OCI-LY7 (cell line): Measurements from ENCODE around the gene FAM200B. TPM values are rescaled to one million over a fixed set of nuclear protein-coding genes. Genes with fewer than 3 reads are reported as not detected.

Experiments
- BruUV-seq: library from RNA; stranded (reverse); fragments of 400-500 nt; replicated peaks from 2 replicates; lab custom pipeline; 2021; lab: Mats Ljungman, UMichigan
- CTCF ChIA-PET: fragments of 300-600 bp; sonication (Branson Sonifier 250); formaldehyde crosslinking; loops from one replicate; lab custom pipeline; 2022; ENCODE audit warnings: antibody characterized with exemption; ENCODE audit not compliant: unreplicated experiment; lab: Charles Lee
- POLR2A ChIA-PET: fragments of 300-600 bp; sonication (Branson Sonifier 250); formaldehyde crosslinking; loops from one replicate; lab custom pipeline; 2022; ENCODE audit warnings: antibody characterized with exemption; lab: Charles Lee
- DNase-seq: peaks from one replicate; pipeline ENCODE4 v3.0.0-alpha.2; 2015; ENCODE audit warnings: low spot score
- H2AFZ ChIP-seq: fragments of 200-600 bp; sonication (generic), shearing (Covaris generic); 2 replicates; pipeline ENCODE4 v1.6.1; 2014; ENCODE audit warnings: mild to moderate bottlenecking, antibody characterized with exemption, low read length, moderate library complexity
- H3K27ac ChIP-seq: fragments of 200-600 bp; sonication (generic); 2 replicates; pipeline ENCODE4 v1.5.1; 2014; ENCODE audit warnings: mixed run types, low read depth, mild to moderate bottlenecking, moderate library complexity, low read length, inconsistent platforms; ENCODE audit not compliant: poor library complexity, severe bottlenecking
- H3K36me3 ChIP-seq: fragments of 200-600 bp; sonication (generic); 2 replicates; pipeline ENCODE4 v1.6.1; 2014; ENCODE audit warnings: mild to moderate bottlenecking, antibody characterized with exemption, low read length, moderate library complexity, mixed read lengths; ENCODE audit not compliant: insufficient read depth
- H3K4me1 ChIP-seq: fragments of 200-600 bp; sonication (generic); 2 replicates; pipeline ENCODE4 v1.5.1; 2014; ENCODE audit warnings: mild to moderate bottlenecking, low read length; ENCODE audit not compliant: insufficient read depth, poor library complexity, severe bottlenecking
- H3K4me2 ChIP-seq: fragments of 200-600 bp; sonication (generic); 2 replicates; pipeline ENCODE4 v1.6.1; 2014; ENCODE audit warnings: mild to moderate bottlenecking, low read length
- H3K4me3 ChIP-seq: fragments of 200-600 bp; sonication (generic); 2 replicates; pipeline ENCODE4 v1.5.1; 2014; ENCODE audit warnings: mild to moderate bottlenecking, low read depth, low read length; ENCODE audit not compliant: poor library complexity, severe bottlenecking
- H3K79me2 ChIP-seq: fragments of 200-600 bp; sonication (generic); 2 replicates; pipeline ENCODE4 v1.6.1; 2016; ENCODE audit warnings: low read depth, mild to moderate bottlenecking, low read length, moderate library complexity, mixed read lengths; ENCODE audit not compliant: insufficient read depth
- H3K9me2 ChIP-seq: fragments of 200-600 bp; sonication (generic); 2 replicates; pipeline ENCODE4 v1.6.1; 2016; ENCODE audit warnings: mild to moderate bottlenecking, low read length, mixed read lengths; ENCODE audit not compliant: insufficient read depth
- H3K9me3 ChIP-seq: fragments of 200-600 bp; sonication (generic); 2 replicates; pipeline ENCODE4 v1.6.1; 2014; ENCODE audit warnings: mild to moderate bottlenecking, mixed run types, low read length, mixed read lengths
- H4K20me1 ChIP-seq: fragments of 200-600 bp; sonication (generic); 2 replicates; pipeline ENCODE4 v1.6.1; 2014; ENCODE audit warnings: mild to moderate bottlenecking, antibody characterized with exemption, low read length, moderate library complexity, mixed read lengths; ENCODE audit not compliant: insufficient read depth
- EZH2phosphoT487 ChIP-seq: fragments of 200-600 bp; sonication (generic); IDR thresholded peaks from 2 replicates; pipeline ENCODE4 v1.6.1; 2018; ENCODE audit warnings: low read depth, borderline replicate concordance, mild to moderate bottlenecking, mixed run types, antibody characterized with exemption, low read length, moderate library complexity, mixed read lengths
- intact Hi-C: fragments of 100-400 bp; cut with micrococcal nuclease; formaldehyde crosslinking; loops from one replicate; pipeline ENCODE4 v1.10.0; 2022; ENCODE audit not compliant: unreplicated experiment
- total RNA-seq, 2 experiments: library from RNA; depleted of rRNA in 1 of 2; stranded (reverse); fragments of >200 nt in 1 of 2; shearing (Covaris generic) in 1 of 2; gene quantifications; 2 replicates each; pipeline ENCODE4 v1.2.3, GENCODE V29; 2014 to 2022
- TF ChIP-seq, protein P1 (sequence below): fragments of 200-600 bp; sonication (generic); conservative IDR thresholded peaks from 2 replicates; pipeline ENCODE4 v1.5.1; 2014; ENCODE audit warnings: mild to moderate bottlenecking, antibody characterized with exemption, low read length, moderate library complexity, mixed read lengths

FAM200B gene
- total RNA-seq, 2 experiments from 2014 or later = 11.5 to 25.0 TPM

DNA sequence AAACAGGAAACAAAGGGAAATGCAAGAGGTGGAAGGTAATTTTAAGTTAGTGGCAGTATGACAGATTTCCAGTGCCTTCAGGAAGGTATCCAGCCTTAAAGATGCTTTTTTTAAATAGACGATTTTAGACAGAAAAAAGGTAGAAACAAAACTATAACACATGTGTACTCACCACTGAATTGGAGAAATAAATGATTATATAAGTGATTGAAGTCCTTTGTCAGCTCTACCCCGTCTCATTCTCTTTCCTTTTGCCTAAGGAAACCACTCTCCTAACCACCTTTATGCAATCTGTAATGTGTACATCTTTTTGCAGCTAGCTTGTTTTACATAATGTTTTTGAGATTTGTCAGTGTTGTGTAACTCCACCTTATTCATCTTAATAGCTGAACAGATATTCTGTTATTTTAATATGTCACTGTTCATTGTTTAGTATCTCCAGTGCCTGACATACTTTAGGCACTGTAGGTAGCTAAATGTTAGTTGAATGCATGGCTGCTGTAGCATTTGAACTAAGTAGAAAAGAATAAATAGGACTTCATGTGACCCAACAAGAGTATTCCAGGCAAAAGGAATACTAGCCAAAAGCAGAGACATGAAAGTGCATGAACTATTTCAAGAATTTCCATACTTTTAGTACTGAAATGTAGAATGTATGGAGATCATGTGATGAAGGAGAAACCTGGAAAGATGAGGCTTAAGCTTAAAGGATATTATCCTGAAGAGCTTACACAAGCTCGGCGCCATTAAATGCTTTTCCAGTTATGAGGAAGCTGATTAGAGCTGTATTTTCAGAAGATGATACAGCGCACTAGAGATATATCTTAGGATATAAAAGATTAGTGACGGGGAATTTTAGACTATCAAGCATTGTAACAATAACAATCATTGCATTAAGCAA lies 865 bp downstream of the FAM200B start:
- Histone ChIP-seq H3K36me3 (peaks cover 42% of the 10 kb centered on the region), H3K4me2 (peak overlapping the region; percentile 76), H3K79me2 (peaks cover 67% of the 10 kb centered on the region), H3K4me3 (peak overlapping the region; percentile 90), H3K4me1 (peaks cover 44% of the 10 kb centered on the region), H2AFZ (peak overlapping the region; percentile 88), H3K9me2 (no peaks in the 10 kb centered on the region), H3K9me3 (no peaks in the 10 kb centered on the region), H3K27ac (peak overlapping the region; percentile 90), H4K20me1 (no peaks in the 10 kb centered on the region)
- intact Hi-C loops = loop anchor here (5.0 kb wide), 1 partner anchor 270 kb away; no protein-coding TSS in a partner anchor
- ChIA-PET CTCF (no interaction called here), POLR2A (interaction anchor here (0.7 to 4.3 kb wide), 14 partner anchors 8 to 167 kb away, joined by 3 to 36 read pairs (median 4); partner anchors contain the start of gene FBXL5)
- TF ChIP-seq, protein P1, sequence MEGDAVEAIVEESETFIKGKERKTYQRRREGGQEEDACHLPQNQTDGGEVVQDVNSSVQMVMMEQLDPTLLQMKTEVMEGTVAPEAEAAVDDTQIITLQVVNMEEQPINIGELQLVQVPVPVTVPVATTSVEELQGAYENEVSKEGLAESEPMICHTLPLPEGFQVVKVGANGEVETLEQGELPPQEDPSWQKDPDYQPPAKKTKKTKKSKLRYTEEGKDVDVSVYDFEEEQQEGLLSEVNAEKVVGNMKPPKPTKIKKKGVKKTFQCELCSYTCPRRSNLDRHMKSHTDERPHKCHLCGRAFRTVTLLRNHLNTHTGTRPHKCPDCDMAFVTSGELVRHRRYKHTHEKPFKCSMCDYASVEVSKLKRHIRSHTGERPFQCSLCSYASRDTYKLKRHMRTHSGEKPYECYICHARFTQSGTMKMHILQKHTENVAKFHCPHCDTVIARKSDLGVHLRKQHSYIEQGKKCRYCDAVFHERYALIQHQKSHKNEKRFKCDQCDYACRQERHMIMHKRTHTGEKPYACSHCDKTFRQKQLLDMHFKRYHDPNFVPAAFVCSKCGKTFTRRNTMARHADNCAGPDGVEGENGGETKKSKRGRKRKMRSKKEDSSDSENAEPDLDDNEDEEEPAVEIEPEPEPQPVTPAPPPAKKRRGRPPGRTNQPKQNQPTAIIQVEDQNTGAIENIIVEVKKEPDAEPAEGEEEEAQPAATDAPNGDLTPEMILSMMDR = no peak
- no peak for TF ChIP-seq EZH2phosphoT487
- no TSS peak for BruUV-seq
- no peak for DNase-seq

GRCh38 chr4:15683143-15683495 lies 1.5 kb downstream of the FAM200B start:
- peak overlapping the region; percentile 76 for H3K4me2 ChIP-seq
- POLR2A ChIA-PET = interaction anchor here (1.3 to 4.3 kb wide), 6 partner anchors 10 to 122 kb away, joined by 3 to 36 read pairs (median 6); partner anchors contain the start of gene FBXL5
- no peak for TF ChIP-seq EZH2phosphoT487
- TF ChIP-seq, protein P1 = no peak
- H3K36me3 ChIP-seq = peaks cover 44% of the 10 kb centered on the region
- BruUV-seq = no TSS peak
- H3K27ac ChIP-seq = no peak overlapping the region
- H3K79me2 ChIP-seq = peaks cover 60% of the 10 kb centered on the region
- H3K9me2 ChIP-seq = no peaks in the 10 kb centered on the region
- no peaks in the 10 kb centered on the region for H3K9me3 ChIP-seq
- H2AFZ ChIP-seq = no peak overlapping the region
- H3K4me3 ChIP-seq = peak overlapping the region; percentile 90
- intact Hi-C loops = loop anchor here (5.0 kb wide), 1 partner anchor 271 kb away; no protein-coding TSS in a partner anchor
- DNase-seq = no peak
- peaks cover 38% of the 10 kb centered on the region for H3K4me1 ChIP-seq
- no peaks in the 10 kb centered on the region for H4K20me1 ChIP-seq
- CTCF ChIA-PET = no interaction called here
